ENCODE data around the gene PNMT.

GRCh38 chr17:39650121-39650579 is 18.1 kb upstream of the PNMT start:
- TF ChIP-seq CTCF (conservative IDR thresholded peaks at IDR 0.05 in 1 of 2, IDR thresholded peaks at IDR 0.05 in 1 of 2; ENCODE audit: extremely low read depth in 1 of 2, insufficient read depth in 1 of 2, low read depth in 1 of 2, low read length in 2 of 2) (no peak), EZH2 (IDR thresholded peaks at IDR 0.05; ENCODE audit: borderline replicate concordance, low read length) (no peak)
